ENCODE measurements around the gene FBXO15.

DNA sequence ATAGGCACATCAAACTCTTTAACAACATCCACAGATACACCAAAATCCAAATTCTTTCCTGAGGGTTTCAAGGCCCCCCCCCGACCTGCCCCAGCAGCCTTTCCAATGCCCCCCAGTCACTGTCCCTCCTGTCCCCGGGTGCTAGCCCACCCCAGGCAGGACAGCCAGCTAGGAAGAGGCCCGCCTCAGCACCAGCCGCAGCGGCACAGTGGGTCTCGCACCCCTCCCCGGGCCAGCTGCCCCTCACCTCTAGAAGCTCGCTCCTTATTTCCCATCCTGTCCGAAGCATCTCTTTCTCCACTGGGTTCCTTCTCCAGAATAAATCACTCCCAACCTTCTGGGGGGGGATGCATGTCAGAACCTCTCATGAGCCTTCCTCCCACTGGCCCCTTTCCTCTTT lies 69.4 kb downstream of the FBXO15 start:
- TF ChIP-seq, protein P1, sequence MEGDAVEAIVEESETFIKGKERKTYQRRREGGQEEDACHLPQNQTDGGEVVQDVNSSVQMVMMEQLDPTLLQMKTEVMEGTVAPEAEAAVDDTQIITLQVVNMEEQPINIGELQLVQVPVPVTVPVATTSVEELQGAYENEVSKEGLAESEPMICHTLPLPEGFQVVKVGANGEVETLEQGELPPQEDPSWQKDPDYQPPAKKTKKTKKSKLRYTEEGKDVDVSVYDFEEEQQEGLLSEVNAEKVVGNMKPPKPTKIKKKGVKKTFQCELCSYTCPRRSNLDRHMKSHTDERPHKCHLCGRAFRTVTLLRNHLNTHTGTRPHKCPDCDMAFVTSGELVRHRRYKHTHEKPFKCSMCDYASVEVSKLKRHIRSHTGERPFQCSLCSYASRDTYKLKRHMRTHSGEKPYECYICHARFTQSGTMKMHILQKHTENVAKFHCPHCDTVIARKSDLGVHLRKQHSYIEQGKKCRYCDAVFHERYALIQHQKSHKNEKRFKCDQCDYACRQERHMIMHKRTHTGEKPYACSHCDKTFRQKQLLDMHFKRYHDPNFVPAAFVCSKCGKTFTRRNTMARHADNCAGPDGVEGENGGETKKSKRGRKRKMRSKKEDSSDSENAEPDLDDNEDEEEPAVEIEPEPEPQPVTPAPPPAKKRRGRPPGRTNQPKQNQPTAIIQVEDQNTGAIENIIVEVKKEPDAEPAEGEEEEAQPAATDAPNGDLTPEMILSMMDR (conservative IDR thresholded peaks at IDR 0.05; ENCODE audit: low read length): no peak
- no peak for TF ChIP-seq EZH2phosphoT487 (IDR thresholded peaks at IDR 0.05; ENCODE audit: borderline replicate concordance)

Data from Loucy (cell line).